ENCODE results near the gene LGR5.

Gene LGR5, protein sequence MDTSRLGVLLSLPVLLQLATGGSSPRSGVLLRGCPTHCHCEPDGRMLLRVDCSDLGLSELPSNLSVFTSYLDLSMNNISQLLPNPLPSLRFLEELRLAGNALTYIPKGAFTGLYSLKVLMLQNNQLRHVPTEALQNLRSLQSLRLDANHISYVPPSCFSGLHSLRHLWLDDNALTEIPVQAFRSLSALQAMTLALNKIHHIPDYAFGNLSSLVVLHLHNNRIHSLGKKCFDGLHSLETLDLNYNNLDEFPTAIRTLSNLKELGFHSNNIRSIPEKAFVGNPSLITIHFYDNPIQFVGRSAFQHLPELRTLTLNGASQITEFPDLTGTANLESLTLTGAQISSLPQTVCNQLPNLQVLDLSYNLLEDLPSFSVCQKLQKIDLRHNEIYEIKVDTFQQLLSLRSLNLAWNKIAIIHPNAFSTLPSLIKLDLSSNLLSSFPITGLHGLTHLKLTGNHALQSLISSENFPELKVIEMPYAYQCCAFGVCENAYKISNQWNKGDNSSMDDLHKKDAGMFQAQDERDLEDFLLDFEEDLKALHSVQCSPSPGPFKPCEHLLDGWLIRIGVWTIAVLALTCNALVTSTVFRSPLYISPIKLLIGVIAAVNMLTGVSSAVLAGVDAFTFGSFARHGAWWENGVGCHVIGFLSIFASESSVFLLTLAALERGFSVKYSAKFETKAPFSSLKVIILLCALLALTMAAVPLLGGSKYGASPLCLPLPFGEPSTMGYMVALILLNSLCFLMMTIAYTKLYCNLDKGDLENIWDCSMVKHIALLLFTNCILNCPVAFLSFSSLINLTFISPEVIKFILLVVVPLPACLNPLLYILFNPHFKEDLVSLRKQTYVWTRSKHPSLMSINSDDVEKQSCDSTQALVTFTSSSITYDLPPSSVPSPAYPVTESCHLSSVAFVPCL

GRCh38 chr12:71439613-71440344 is at the start of gene LGR5:
TSS of gene LGR5 (plus strand) at chr12:71439798. CDS start at chr12:71440081, 283 bp downstream.
- Histone ChIP-seq H3K4me3 (peak within 1 kb of the TSS; percentile 14 to 58 (median 38)), H3K27ac (peak within 1 kb of the TSS in 4 of 21 experiments; percentile 25 to 79 (median 50))

DNA sequence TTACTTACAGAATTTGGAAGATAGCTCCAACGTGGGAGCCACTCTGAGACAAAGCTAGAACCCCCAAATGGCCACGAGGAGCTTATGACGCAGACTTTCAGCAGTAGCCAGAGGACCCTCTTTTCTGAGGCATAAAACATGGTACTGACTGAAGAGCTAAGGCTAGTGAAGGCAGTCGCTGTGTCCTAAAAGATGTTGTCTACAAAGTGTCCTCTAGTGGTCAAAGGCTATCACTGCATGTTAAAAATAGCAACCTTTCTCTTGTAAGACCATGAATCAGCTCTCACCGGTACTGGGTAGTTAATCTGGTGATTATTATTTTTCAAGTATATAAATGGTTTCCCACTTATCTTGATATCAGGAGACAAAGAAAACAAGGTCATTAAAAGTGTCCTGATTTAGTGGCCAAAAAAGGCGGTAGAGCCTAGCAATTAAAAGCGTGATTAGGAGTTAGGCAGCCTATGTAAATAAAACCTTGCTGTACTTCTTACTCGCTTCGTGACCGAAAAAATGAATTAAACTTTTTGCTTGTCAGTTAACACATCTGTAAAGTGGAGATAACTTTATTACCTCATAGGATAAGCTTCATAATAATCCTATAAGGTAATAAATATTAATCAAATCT is 47.0 kb upstream of the LGR5 start:
- Histone ChIP-seq H3K4me3 (no peak overlapping the region), H3K27ac (no peak overlapping the region)

DNA sequence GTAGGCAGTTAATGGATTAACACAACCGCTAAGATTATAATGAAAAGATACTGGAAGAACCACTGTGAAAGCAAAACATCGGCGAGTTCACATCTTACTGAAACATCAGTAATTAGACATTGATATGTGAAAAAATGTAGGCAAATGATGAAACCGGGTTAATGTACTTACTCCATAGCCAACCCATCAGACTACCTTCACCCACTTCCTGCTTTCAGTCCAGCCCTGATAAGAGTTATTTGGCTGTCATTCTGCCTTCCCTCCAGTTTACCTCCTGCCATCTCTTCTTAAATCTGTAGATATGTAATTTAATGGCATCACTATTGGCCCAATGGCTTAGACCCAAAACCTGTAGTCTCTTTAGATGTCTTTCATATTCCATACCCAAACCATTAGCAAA is 46.0 kb upstream of the LGR5 start:
- no peak overlapping the region for H3K4me3 ChIP-seq
- H3K27ac ChIP-seq, result no peak overlapping the region

- Histone ChIP-seq H3K27ac (no peak overlapping the region), H3K4me3 (no peak overlapping the region)
Observed at GRCh38 chr12:71397433-71397954, 42.1 kb upstream of the LGR5 start.

- Histone ChIP-seq H3K27ac (no peak overlapping the region), H3K4me3 (no peak overlapping the region)
Observed at GRCh38 chr12:71399197-71399596, 40.4 kb upstream of the LGR5 start.

- Histone ChIP-seq H3K27ac (no peak overlapping the region), H3K4me3 (no peak overlapping the region)
Observed at GRCh38 chr12:71400481-71400880, 39.1 kb upstream of the LGR5 start.

DNA sequence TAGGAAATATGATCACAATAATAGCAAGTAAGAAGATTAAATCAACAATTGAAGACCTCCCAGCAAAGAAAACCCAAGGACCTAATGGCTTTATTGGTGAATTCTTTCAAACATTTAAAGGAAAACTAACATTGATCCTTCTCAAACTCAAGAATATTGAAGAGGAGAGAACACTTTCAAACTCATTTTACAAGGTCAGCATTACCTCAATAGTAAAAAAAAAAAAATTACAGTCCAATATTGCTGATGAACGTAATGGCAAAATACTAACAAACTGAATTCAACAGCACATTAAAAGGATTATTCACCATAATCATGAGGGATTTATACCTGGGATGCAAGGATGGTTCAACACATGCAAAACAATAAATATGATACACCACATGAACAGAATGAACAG is 33.7 kb upstream of the LGR5 start:
- H3K4me3 ChIP-seq, result no peak overlapping the region
- H3K27ac ChIP-seq, result no peak overlapping the region

GRCh38 chr12:71407732-71408131 is 31.9 kb upstream of the LGR5 start:
- Histone ChIP-seq H3K4me3 (no peak overlapping the region), H3K27ac (no peak overlapping the region)

GRCh38 chr12:71410844-71411243 is 28.8 kb upstream of the LGR5 start:
- Histone ChIP-seq H3K27ac (no peak overlapping the region), H3K4me3 (no peak overlapping the region)

DNA sequence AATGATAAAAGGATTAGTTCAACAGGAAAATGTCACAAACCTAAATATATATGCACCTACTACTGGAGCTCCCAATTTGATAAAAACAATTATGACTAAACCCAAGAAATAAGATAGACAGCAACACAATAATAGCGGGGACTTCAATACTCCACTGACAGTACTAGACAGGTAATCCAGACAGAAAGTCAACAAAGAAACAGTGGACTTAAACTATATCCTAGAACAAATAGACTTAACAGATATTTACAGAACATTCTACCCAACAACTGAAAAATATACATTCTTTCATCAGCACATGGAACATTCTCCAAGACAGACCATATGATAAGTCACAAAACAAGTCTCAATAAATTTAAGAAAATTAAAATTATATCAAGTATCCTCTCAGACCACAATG is 28.0 kb upstream of the LGR5 start:
- Histone ChIP-seq H3K27ac (no peak overlapping the region), H3K4me3 (no peak overlapping the region)

DNA sequence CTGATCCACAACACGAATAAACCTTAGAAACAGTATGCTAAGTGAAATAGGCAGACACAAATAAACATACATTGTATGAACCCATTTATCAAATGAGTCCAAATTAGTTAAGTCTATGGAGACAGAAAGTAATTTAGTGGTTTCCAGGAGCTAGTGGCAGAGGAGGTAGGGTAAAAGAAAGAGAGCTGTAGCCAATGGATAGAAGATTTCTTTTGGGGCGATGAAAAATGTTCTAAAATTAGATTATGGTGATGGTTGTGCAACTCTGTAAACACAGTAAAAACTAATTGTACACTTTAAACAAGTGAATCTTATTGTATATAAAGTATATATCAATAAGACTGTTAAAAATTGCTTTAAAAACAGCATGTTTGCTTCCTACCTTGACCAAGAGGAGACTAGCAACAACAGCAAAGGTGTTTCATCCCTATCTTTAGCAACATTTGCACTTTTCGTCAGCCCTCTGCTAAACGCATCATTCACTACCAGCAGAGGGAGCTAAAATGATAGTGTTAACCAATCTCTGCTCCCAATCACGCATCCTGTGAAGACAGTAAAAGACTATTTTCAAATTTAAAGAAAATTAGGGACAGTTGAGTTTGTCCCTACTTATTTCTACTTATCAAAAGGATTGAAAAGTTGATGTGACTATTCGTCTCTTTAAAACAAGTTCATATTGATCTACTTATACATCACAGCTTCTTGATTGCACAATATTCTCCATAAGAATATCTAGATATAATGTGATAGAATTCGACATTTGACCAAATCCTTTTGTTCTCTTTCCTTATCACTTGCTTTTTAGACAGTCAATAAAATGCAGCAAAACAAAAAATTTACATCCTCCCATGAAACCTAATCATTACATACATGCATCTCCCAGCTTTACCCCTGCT is 24.0 kb upstream of the LGR5 start:
- Histone ChIP-seq H3K4me3 (no peak overlapping the region), H3K27ac (no peak overlapping the region)

DNA sequence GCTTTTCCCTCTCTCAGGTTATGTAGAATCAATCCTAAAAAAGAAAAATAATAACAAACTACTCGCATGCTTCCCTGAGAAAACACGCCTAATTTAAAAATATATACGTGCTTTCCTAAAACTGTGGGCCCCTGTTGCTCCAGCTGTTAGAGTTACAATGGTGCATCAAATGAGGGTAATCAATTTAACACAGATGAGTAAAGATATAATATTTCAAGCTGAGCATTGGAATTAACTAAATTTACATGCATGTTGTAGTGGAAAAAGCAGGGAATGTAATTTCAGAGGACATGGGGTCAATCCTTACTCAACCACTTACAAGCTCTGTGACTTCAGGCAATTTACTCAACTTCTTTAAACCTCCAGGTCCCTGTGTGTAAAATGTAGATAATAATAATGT is 22.4 kb upstream of the LGR5 start:
- H3K27ac ChIP-seq, result no peak overlapping the region
- H3K4me3 ChIP-seq, result no peak overlapping the region

GRCh38 chr12:71420775-71421406 is 18.7 kb upstream of the LGR5 start:
- H3K27ac ChIP-seq, result no peak overlapping the region
- H3K4me3 ChIP-seq, result no peak overlapping the region

GRCh38 chr12:71425568-71426299 is 13.9 kb upstream of the LGR5 start:
- H3K27ac ChIP-seq, result no peak overlapping the region
- no peak overlapping the region for H3K4me3 ChIP-seq

- Histone ChIP-seq H3K4me3 (no peak overlapping the region), H3K27ac (no peak overlapping the region)
Observed at GRCh38 chr12:71426300-71427047, 13.1 kb upstream of the LGR5 start.

GRCh38 chr12:71430756-71431155 is 8.8 kb upstream of the LGR5 start:
- Histone ChIP-seq H3K4me3 (no peak overlapping the region), H3K27ac (no peak overlapping the region)

- H3K27ac ChIP-seq, result no peak overlapping the region
- H3K4me3 ChIP-seq, result no peak overlapping the region
Observed at GRCh38 chr12:71431991-71432390, 7.6 kb upstream of the LGR5 start.
